Endothelial cell of umbilical vein (primary cell): ENCODE results near the gene TTYH3. TPM values are rescaled to one million over a fixed set of nuclear protein-coding genes. Genes with fewer than 3 reads are reported as not detected.

Experiments used
- BruUV-seq: library from RNA; stranded (reverse); fragments of 400-500 nt; replicated peaks from 2 replicates; lab custom pipeline; 2021; lab: Mats Ljungman, UMichigan
- CTCF ChIA-PET: fragments of 300-600, 350-600 bp; sonication (Branson Sonifier 250); formaldehyde crosslinking; loops from one replicate; lab custom pipeline; 2021; ENCODE audit warnings: antibody characterized with exemption, inconsistent platforms; lab: Charles Lee
- POLR2A ChIA-PET: fragments of 300-600, 350-600 bp; sonication (Branson Sonifier 250); formaldehyde crosslinking; loops from one replicate; lab custom pipeline; 2021; ENCODE audit warnings: antibody characterized with exemption, inconsistent platforms; lab: Charles Lee
- DNase-seq: peaks from one replicate; pipeline ENCODE4 v3.0.0-alpha.2; 2011; ENCODE audit warnings: low read depth, low spot score
- FAIRE-seq: peaks from 2 replicates; lab custom pipeline; 2011; peaks lifted over from hg19 to GRCh38; lab: Jason Lieb, UNC
- H2AFZ ChIP-seq: 2 replicates; pipeline ENCODE4 v1.6.0; 2012; ENCODE audit warnings: low read depth, low read length, control low read depth, inconsistent platforms
- H3K27ac ChIP-seq: 2 replicates; pipeline ENCODE4 v1.5.1; 2011; ENCODE audit warnings: low read depth, mild to moderate bottlenecking, control low read depth, low read length, moderate library complexity; ENCODE audit not compliant: insufficient read depth
- H3K27me3 ChIP-seq, 2 experiments: 2 replicates each; pipeline versions ENCODE4 v1.6.0 to v1.6.1; 2011; ENCODE audit warnings: low read length in 2 of 2, mixed read lengths in 1 of 2; ENCODE audit not compliant: control insufficient read depth in 2 of 2, insufficient read depth in 2 of 2
- H3K36me3 ChIP-seq, 2 experiments: 2 replicates in 1 of 2; 3 replicates in 1 of 2; pipeline ENCODE4 v1.5.1; 2011; ENCODE audit warnings: low read length in 2 of 2, mild to moderate bottlenecking in 1 of 2, moderate library complexity in 1 of 2; ENCODE audit not compliant: control insufficient read depth in 2 of 2, insufficient read depth in 2 of 2; ENCODE audit errors: extremely low read depth in 1 of 2
- H3K4me1 ChIP-seq: 3 replicates; pipeline ENCODE4 v1.5.1; 2011; ENCODE audit warnings: mild to moderate bottlenecking, low read length; ENCODE audit not compliant: control insufficient read depth, insufficient read depth; ENCODE audit errors: extremely low read depth
- H3K4me2 ChIP-seq: 2 replicates; pipeline ENCODE4 v1.6.1; 2011; ENCODE audit warnings: low read length, control low read depth, mixed read lengths; ENCODE audit not compliant: insufficient read depth
- H3K4me3 ChIP-seq, 3 experiments: fragments of 200-600 bp in 1 of 3; sonication (generic), shearing (Covaris generic) in 1 of 3; replicated peaks in 1 of 3; 2 replicates each; pipeline ENCODE4 v1.5.1; 2011 to 2016; ENCODE audit warnings: control low read depth in 3 of 3, low read length in 3 of 3, mild to moderate bottlenecking in 2 of 3, inconsistent platforms in 1 of 3, low read depth in 1 of 3, moderate library complexity in 1 of 3; ENCODE audit not compliant: insufficient read depth in 1 of 3
- H3K79me2 ChIP-seq: 2 replicates; pipeline ENCODE4 v1.6.0; 2012; ENCODE audit warnings: low read length, inconsistent platforms; ENCODE audit not compliant: control insufficient read depth, insufficient read depth
- H3K9ac ChIP-seq: replicated peaks from 2 replicates; pipeline ENCODE3; 2011; ENCODE audit warnings: low read length, control low read depth; ENCODE audit not compliant: insufficient read depth; ENCODE audit errors: extremely low read depth
- H3K9me1 ChIP-seq: replicated peaks from 3 replicates; pipeline ENCODE4 v1.6.0; 2011; ENCODE audit warnings: mild to moderate bottlenecking, low read length; ENCODE audit not compliant: control insufficient read depth, insufficient read depth; ENCODE audit errors: extremely low read depth
- H3K9me3 ChIP-seq: replicated peaks from 2 replicates; pipeline ENCODE4 v1.5.1; 2012; ENCODE audit warnings: low read length, inconsistent platforms; ENCODE audit not compliant: control insufficient read depth, insufficient read depth
- H4K20me1 ChIP-seq: replicated peaks from 2 replicates; pipeline ENCODE3; 2011; ENCODE audit warnings: mild to moderate bottlenecking, low read length; ENCODE audit not compliant: control insufficient read depth, insufficient read depth; ENCODE audit errors: extremely low read depth
- CTCF ChIP-seq, 2 donors: IDR thresholded peaks; 1 replicate in 1 of 2; 2 replicates in 1 of 2; pipeline ENCODE4 v1.5.1; 2011; ENCODE audit warnings: low read length in 2 of 2, mild to moderate bottlenecking in 2 of 2, moderate library complexity in 2 of 2, control low read depth in 1 of 2, inconsistent platforms in 1 of 2, low read depth in 1 of 2; ENCODE audit not compliant: insufficient read depth in 1 of 2; ENCODE audit errors: extremely low read depth in 1 of 2
- EZH2 ChIP-seq: IDR thresholded peaks from 2 replicates; pipeline ENCODE4 v1.6.1; 2012; ENCODE audit warnings: borderline replicate concordance, low read depth, mild to moderate bottlenecking, moderate library complexity, low read length, inconsistent platforms; ENCODE audit not compliant: severe bottlenecking
- FOS ChIP-seq: IDR thresholded peaks from 2 replicates; pipeline ENCODE4 v1.6.1; 2011; ENCODE audit warnings: mild to moderate bottlenecking, low read length, moderate library complexity, borderline replicate concordance; ENCODE audit not compliant: insufficient read depth
- GATA2 ChIP-seq: IDR thresholded peaks from 2 replicates; pipeline ENCODE4 v1.7.0; 2011; ENCODE audit warnings: low read depth, mild to moderate bottlenecking, moderate library complexity, mixed read lengths, low read length; ENCODE audit not compliant: insufficient read length, insufficient read depth
- JUN ChIP-seq: IDR thresholded peaks from 2 replicates; pipeline ENCODE4 v1.6.1; 2011; ENCODE audit warnings: borderline replicate concordance, low read depth; ENCODE audit not compliant: insufficient read length, insufficient read depth
- MAX ChIP-seq: IDR thresholded peaks from 2 replicates; pipeline ENCODE4 v1.6.1; 2011; ENCODE audit not compliant: insufficient read depth, insufficient read length
- MYC ChIP-seq: IDR thresholded peaks from one replicate; pipeline ENCODE4 v1.6.1; 2011; ENCODE audit warnings: mild to moderate bottlenecking, low read depth, low read length
- POLR2A ChIP-seq: IDR thresholded peaks from 2 replicates; pipeline ENCODE4 v1.6.1; 2012; ENCODE audit warnings: low read depth, mild to moderate bottlenecking, control low read depth, low read length
- POLR2AphosphoS5 ChIP-seq: IDR thresholded peaks from 2 replicates; pipeline ENCODE4 v1.6.1; 2012; ENCODE audit warnings: low read depth, mild to moderate bottlenecking, control low read depth, low read length, moderate library complexity; ENCODE audit not compliant: insufficient read depth
- dilution Hi-C: fragments of 300-500 bp; cut with MboI; formaldehyde crosslinking; loops from one replicate; pipeline ENCODE4 v1.15.0; 2019; ENCODE audit warnings: low sequenced_read_pairs; ENCODE audit not compliant: extremely low pct_ligation_motif_present
- intact Hi-C: fragments of 100-400 bp; cut with micrococcal nuclease; formaldehyde crosslinking; loops from one replicate; pipeline ENCODE4 v1.10.0; 2022
- polyA plus RNA-seq, 4 experiments: library from polyadenylated mRNA; depleted of rRNA in 3 of 4; stranded (reverse) in 3 of 4; unstranded in 1 of 4; fragments of >200 nt; gene quantifications; 2 replicates each; pipeline versions ENCODE4 v1.2.1 to v1.2.3, GENCODE V29; 2011 to 2012; ENCODE audit warnings: missing spikeins in 1 of 4
- total RNA-seq: library from RNA; stranded (reverse); gene quantifications from 2 replicates; pipeline ENCODE4 v1.2.3, GENCODE V29; 2021

TTYH3 gene
- total and polyA plus RNA-seq, 2 donors (not counting 3 experiments of a cell fraction or from before 2014, with no cell fraction given) = 143 to 280 TPM

GRCh38 chr7:2612445-2613097 is 19.2 kb upstream of the TTYH3 start:
- Histone ChIP-seq H3K9me1 (no peaks in the 10 kb centered on the region), H2AFZ (no peak overlapping the region), H3K79me2 (no peaks in the 10 kb centered on the region), H3K27ac (no peak overlapping the region), H3K9me3 (no peaks in the 10 kb centered on the region), H3K27me3 (no peaks in the 10 kb centered on the region), H3K36me3 (no peaks in the 10 kb centered on the region), H3K4me3 (no peak overlapping the region), H4K20me1 (no peaks in the 10 kb centered on the region), H3K9ac (no peak overlapping the region), H3K4me2 (no peak overlapping the region), H3K4me1 (peaks cover 2% of the 10 kb centered on the region)
- ChIA-PET CTCF (interaction anchor here (1.0 to 2.0 kb wide), 3 partner anchors 9 to 30 kb away, joined by 3 to 6 read pairs (median 3); no protein-coding TSS in a partner anchor), POLR2A (no interaction called here)
- FAIRE-seq = no peak
- no TSS peak for BruUV-seq
- intact Hi-C loops (no loop called here), dilution Hi-C loops (no loop called here)
- TF ChIP-seq MAX (no peak), FOS (no peak), EZH2 (no peak), MYC (no peak), POLR2AphosphoS5 (no peak)
- DNase-seq = no peak

- no TSS peak for BruUV-seq
- Histone ChIP-seq H3K36me3 (no peaks in the 10 kb centered on the region), H3K27me3 (no peaks in the 10 kb centered on the region), H4K20me1 (no peaks in the 10 kb centered on the region), H3K4me2 (no peak overlapping the region), H3K4me3 (no peak overlapping the region), H3K79me2 (no peaks in the 10 kb centered on the region), H3K4me1 (no peaks in the 10 kb centered on the region), H3K9me3 (no peaks in the 10 kb centered on the region), H2AFZ (no peak overlapping the region), H3K9ac (no peak overlapping the region), H3K9me1 (no peaks in the 10 kb centered on the region), H3K27ac (no peak overlapping the region)
- FAIRE-seq (no peak), DNase-seq (no peak)
- CTCF ChIA-PET = interaction anchor here (1.0 to 2.0 kb wide), 5 partner anchors 8 to 31 kb away, joined by 3 to 6 read pairs (median 3); no protein-coding TSS in a partner anchor
- intact Hi-C loops (no loop called here), dilution Hi-C loops (no loop called here)
- POLR2A ChIA-PET = no interaction called here
- no peak for TF ChIP-seq CTCF (IDR thresholded peaks at IDR 0.05; ENCODE audit: extremely low read depth in 1 of 2, insufficient read depth in 1 of 2, low read depth in 1 of 2, low read length in 2 of 2)
- TF ChIP-seq MAX = no peak
- no peak for TF ChIP-seq POLR2A
- no peak for TF ChIP-seq MYC
- no peak for TF ChIP-seq JUN
- no peak for TF ChIP-seq EZH2
- no peak for TF ChIP-seq GATA2
- no peak for TF ChIP-seq FOS
- TF ChIP-seq POLR2AphosphoS5 = no peak
These were observed 18.5 kb upstream of the TTYH3 start for GRCh38 chr7:2613098-2613930.
